ENCODE data around the gene FANCC. TPM values are rescaled to one million over a fixed set of nuclear protein-coding genes. Genes with fewer than 3 reads are reported as not detected.

FANCC gene
- total RNA-seq, 2 donors from 2014 or later = 7.5 to 12.5 TPM

- no peaks in the 10 kb centered on the region for H3K36me3 ChIP-seq (replicated peaks in 1 of 2; ENCODE audit: insufficient read depth in 1 of 2, low read depth in 2 of 2)
- TF ChIP-seq POLR2A (IDR thresholded peaks at IDR 0.05) (no peak), CTCF (IDR thresholded peaks at IDR 0.05) (no peak)
- intact Hi-C loops (cut with DNase I) = no loop called here
- no peak for DNase-seq
- no peak for ATAC-seq
- no peaks in the 10 kb centered on the region for H3K9me3 ChIP-seq
- no peaks in the 10 kb centered on the region for H3K27me3 ChIP-seq
- peaks cover 5% of the 10 kb centered on the region for H3K4me1 ChIP-seq
- H3K4me3 ChIP-seq = no peak overlapping the region
- WGBS, 2 donors = 84 to 92% methylated on average over 5 of the region's 5 CpGs
- no peak overlapping the region for H3K27ac ChIP-seq
Observed at GRCh38 chr9:95215336-95215898, 102.1 kb downstream of the FANCC start.

- no peak for TF ChIP-seq POLR2A (IDR thresholded peaks at IDR 0.05)
- no peaks in the 10 kb centered on the region for H3K27me3 ChIP-seq
- H3K4me3 ChIP-seq = no peak overlapping the region
- intact Hi-C loops (cut with DNase I) = no loop called here
- no peaks in the 10 kb centered on the region for H3K9me3 ChIP-seq
- no peaks in the 10 kb centered on the region for H3K36me3 ChIP-seq (replicated peaks in 1 of 2; ENCODE audit: insufficient read depth in 1 of 2, low read depth in 2 of 2)
- H3K4me1 ChIP-seq = peaks cover 5% of the 10 kb centered on the region
- DNase-seq (no peak), ATAC-seq (no peak)
- H3K27ac ChIP-seq = no peak overlapping the region
Observed at GRCh38 chr9:95213117-95213516, 104.4 kb downstream of the FANCC start.

- WGBS, 2 donors = 23% methylated on average over 1 of the region's 1 CpG
- no peak overlapping the region for H3K27ac ChIP-seq
- DNase-seq (peak in 1 of 4 donors; percentile 24), ATAC-seq (no peak)
- no peaks in the 10 kb centered on the region for H3K36me3 ChIP-seq (replicated peaks in 1 of 2; ENCODE audit: insufficient read depth in 1 of 2, low read depth in 2 of 2)
- intact Hi-C loops (cut with DNase I) = no loop called here
- H3K27me3 ChIP-seq = no peaks in the 10 kb centered on the region
- TF ChIP-seq CTCF (IDR thresholded peaks at IDR 0.05) (no peak), POLR2A (IDR thresholded peaks at IDR 0.05) (no peak)
- peaks cover 5% of the 10 kb centered on the region for H3K4me1 ChIP-seq
- no peaks in the 10 kb centered on the region for H3K9me3 ChIP-seq
- H3K4me3 ChIP-seq = no peak overlapping the region
Observed at GRCh38 chr9:95211028-95211427, 106.5 kb downstream of the FANCC start.

- no peaks in the 10 kb centered on the region for H3K36me3 ChIP-seq (replicated peaks in 1 of 2; ENCODE audit: insufficient read depth in 1 of 2, low read depth in 2 of 2)
Observed at GRCh38 chr9:95207403-95207802, 110.1 kb downstream of the FANCC start.

GRCh38 chr9:95206143-95206542 lies 111.4 kb downstream of the FANCC start:
- intact Hi-C loops (cut with DNase I) = no loop called here
- no peak for ATAC-seq
- TF ChIP-seq CTCF (IDR thresholded peaks at IDR 0.05) (no peak), POLR2A (IDR thresholded peaks at IDR 0.05) (no peak)

More at GRCh38 chr9:95207403-95207802, 110.1 kb downstream of the FANCC start:
- intact Hi-C loops (cut with DNase I) = no loop called here
- DNase-seq = no peak
- H3K4me3 ChIP-seq = no peak overlapping the region
- no peaks in the 10 kb centered on the region for H3K9me3 ChIP-seq
- no peaks in the 10 kb centered on the region for H3K27me3 ChIP-seq
- no peak for ATAC-seq
- peaks cover 5% of the 10 kb centered on the region for H3K4me1 ChIP-seq
- 94 to 96% methylated on average over 4 of the region's 4 CpGs for WGBS, 2 donors
- H3K27ac ChIP-seq = no peak overlapping the region
- TF ChIP-seq CTCF (IDR thresholded peaks at IDR 0.05) = no peak
- no peak for TF ChIP-seq POLR2A (IDR thresholded peaks at IDR 0.05)

More at GRCh38 chr9:95206143-95206542, 111.4 kb downstream of the FANCC start:
- DNase-seq = no peak
- Histone ChIP-seq H3K27ac (no peak overlapping the region), H3K4me1 (peaks cover 2% of the 10 kb centered on the region), H3K27me3 (no peaks in the 10 kb centered on the region), H3K36me3 (replicated peaks in 1 of 2; ENCODE audit: insufficient read depth in 1 of 2, low read depth in 2 of 2) (no peaks in the 10 kb centered on the region), H3K9me3 (no peaks in the 10 kb centered on the region), H3K4me3 (no peak overlapping the region)
- 91 to 92% methylated on average over 8 of the region's 8 CpGs for WGBS, 2 donors

Measured in body of pancreas (tissue), 4 donors.